ENCODE measurements around the gene TRIP11.

The TRIP11 gene

GRCh38 chr14:91961297-91962220, 78.3 kb downstream of the TRIP11 start:
- Histone ChIP-seq H3K79me2 (ENCODE audit: insufficient read depth, low read length) (no peaks in the 10 kb centered on the region), H3K36me3 (ENCODE audit: insufficient read depth, low read length) (no peaks in the 10 kb centered on the region), H3K27me3 (ENCODE audit: insufficient read depth, low read length, poor library complexity, severe bottlenecking) (no peaks in the 10 kb centered on the region), H3K9me2 (replicated peaks; ENCODE audit: low read depth, low read length) (no peaks in the 10 kb centered on the region), H2AFZ (ENCODE audit: low read length) (no peak overlapping the region), H3K9ac (ENCODE audit: low read depth, low read length, poor library complexity, severe bottlenecking) (no peak overlapping the region), H3K9me3 (ENCODE audit: insufficient read depth, low read depth, low read length) (no peaks in the 10 kb centered on the region), H3K4me2 (ENCODE audit: low read depth, low read length, poor library complexity, severe bottlenecking) (no peak overlapping the region), H4K20me1 (ENCODE audit: insufficient read depth, low read length, poor library complexity, severe bottlenecking) (no peaks in the 10 kb centered on the region), H3K4me3 (ENCODE audit: low read length, poor library complexity, severe bottlenecking) (no peak overlapping the region), H3K4me1 (ENCODE audit: insufficient read depth, low read length, poor library complexity, severe bottlenecking) (no peaks in the 10 kb centered on the region), H3F3A (ENCODE audit: low read depth) (no peaks in the 10 kb centered on the region)
- TF ChIP-seq EZH2phosphoT487 (IDR thresholded peaks at IDR 0.05; ENCODE audit: borderline replicate concordance) (no peak), CTCF (conservative IDR thresholded peaks at IDR 0.05; ENCODE audit: low read length) (no peak)

GRCh38 chr14:91957876-91958313, 82.0 kb downstream of the TRIP11 start:
- Histone ChIP-seq H3K4me3 (ENCODE audit: low read length, poor library complexity, severe bottlenecking) (no peak overlapping the region), H3K9ac (ENCODE audit: low read depth, low read length, poor library complexity, severe bottlenecking) (no peak overlapping the region), H3K27me3 (ENCODE audit: insufficient read depth, low read length, poor library complexity, severe bottlenecking) (no peaks in the 10 kb centered on the region), H3K9me3 (ENCODE audit: insufficient read depth, low read depth, low read length) (no peaks in the 10 kb centered on the region), H3K36me3 (ENCODE audit: insufficient read depth, low read length) (no peaks in the 10 kb centered on the region), H3K4me2 (ENCODE audit: low read depth, low read length, poor library complexity, severe bottlenecking) (no peak overlapping the region), H2AFZ (ENCODE audit: low read length) (no peak overlapping the region), H3K4me1 (ENCODE audit: insufficient read depth, low read length, poor library complexity, severe bottlenecking) (no peaks in the 10 kb centered on the region), H4K20me1 (ENCODE audit: insufficient read depth, low read length, poor library complexity, severe bottlenecking) (no peaks in the 10 kb centered on the region), H3F3A (ENCODE audit: low read depth) (no peaks in the 10 kb centered on the region), H3K79me2 (ENCODE audit: insufficient read depth, low read length) (no peaks in the 10 kb centered on the region), H3K9me2 (replicated peaks; ENCODE audit: low read depth, low read length) (no peaks in the 10 kb centered on the region)
- TF ChIP-seq EZH2phosphoT487 (IDR thresholded peaks at IDR 0.05; ENCODE audit: borderline replicate concordance) (no peak), CTCF (conservative IDR thresholded peaks at IDR 0.05; ENCODE audit: low read length) (no peak)

- no peaks in the 10 kb centered on the region for H3K79me2 ChIP-seq (ENCODE audit: insufficient read depth, low read length)
- H2AFZ ChIP-seq (ENCODE audit: low read length) = no peak overlapping the region
- no peak overlapping the region for H3K9ac ChIP-seq (ENCODE audit: low read depth, low read length, poor library complexity, severe bottlenecking)
- TF ChIP-seq CTCF (conservative IDR thresholded peaks at IDR 0.05; ENCODE audit: low read length) (no peak), EZH2phosphoT487 (IDR thresholded peaks at IDR 0.05; ENCODE audit: borderline replicate concordance) (no peak)
- H4K20me1 ChIP-seq (ENCODE audit: insufficient read depth, low read length, poor library complexity, severe bottlenecking) = no peaks in the 10 kb centered on the region
- no peaks in the 10 kb centered on the region for H3K27me3 ChIP-seq (ENCODE audit: insufficient read depth, low read length, poor library complexity, severe bottlenecking)
- H3K4me3 ChIP-seq (ENCODE audit: low read length, poor library complexity, severe bottlenecking) = no peak overlapping the region
- H3K9me2 ChIP-seq (replicated peaks; ENCODE audit: low read depth, low read length) = no peaks in the 10 kb centered on the region
- no peaks in the 10 kb centered on the region for H3K4me1 ChIP-seq (ENCODE audit: insufficient read depth, low read length, poor library complexity, severe bottlenecking)
- no peak overlapping the region for H3K4me2 ChIP-seq (ENCODE audit: low read depth, low read length, poor library complexity, severe bottlenecking)
- H3F3A ChIP-seq (ENCODE audit: low read depth) = no peaks in the 10 kb centered on the region
- no peaks in the 10 kb centered on the region for H3K36me3 ChIP-seq (ENCODE audit: insufficient read depth, low read length)
- H3K9me3 ChIP-seq (ENCODE audit: insufficient read depth, low read depth, low read length) = no peaks in the 10 kb centered on the region
Measured at GRCh38 chr14:91956616-91957015, 83.2 kb downstream of the TRIP11 start.
